OCI-LY3 (cell line): Measurements from ENCODE around the gene LGI4.

Source experiments
- H2AFZ ChIP-seq: fragments of 200-600, 300-600 bp; shearing (Covaris generic); 2 replicates; pipeline ENCODE4 v1.6.0; 2014; ENCODE audit warnings: antibody characterized with exemption, low read depth, low read length
- H3K27ac ChIP-seq: fragments of 200-600, 300-600 bp; sonication (generic); 2 replicates; pipeline ENCODE4 v1.5.1; 2014; ENCODE audit warnings: mild to moderate bottlenecking, low read length, moderate library complexity, mixed read lengths
- H3K27me3 ChIP-seq: fragments of 200-600, 300-600 bp; sonication (generic); 2 replicates; pipeline ENCODE4 v1.6.1; 2014; ENCODE audit warnings: low read depth, low read length, mixed read lengths
- H3K36me3 ChIP-seq: fragments of 200-600, 300-600 bp; sonication (generic); replicated peaks from 2 replicates; pipeline ENCODE3; 2014; ENCODE audit warnings: low read depth, low read length, mixed read lengths
- H3K4me1 ChIP-seq: fragments of 300-600, 200-600 bp; sonication (generic); 2 replicates; pipeline ENCODE4 v1.6.1; 2014; ENCODE audit warnings: low read length, mixed read lengths
- H3K4me2 ChIP-seq: fragments of 200-600, 300-600 bp; sonication (generic); 2 replicates; pipeline ENCODE4 v1.6.1; 2014; ENCODE audit warnings: low read length, mixed read lengths
- H3K4me3 ChIP-seq: fragments of 300-600, 200-600 bp; sonication (generic); 2 replicates; pipeline ENCODE4 v1.5.1; 2014; ENCODE audit warnings: antibody characterized with exemption, mild to moderate bottlenecking, low read length, moderate library complexity
- H3K79me2 ChIP-seq: fragments of 300-600, 200-600 bp; shearing (Covaris generic); 2 replicates; pipeline ENCODE4 v1.6.1; 2014; ENCODE audit warnings: mild to moderate bottlenecking, low read length, mixed read lengths
- H3K9ac ChIP-seq: fragments of 300-600, 200-600 bp; shearing (Covaris generic); 2 replicates; pipeline ENCODE4 v1.6.0; 2014; ENCODE audit warnings: mild to moderate bottlenecking, low read length, moderate library complexity
- H3K9me3 ChIP-seq: fragments of 200-600, 300-600 bp; shearing (Covaris generic); 2 replicates; pipeline ENCODE4 v1.6.1; 2014; ENCODE audit warnings: low read length, mixed read lengths; ENCODE audit not compliant: insufficient read depth
- H4K20me1 ChIP-seq: fragments of 200-600, 300-600 bp; sonication (generic); 2 replicates; pipeline ENCODE4 v1.6.1; 2016; ENCODE audit warnings: low read length, mixed read lengths; ENCODE audit not compliant: insufficient read depth
- CTCF ChIP-seq: fragments of 200-600, 300-600 bp; sonication (generic); IDR thresholded peaks from 2 replicates; pipeline ENCODE4 v1.5.1; 2014; ENCODE audit warnings: antibody characterized with exemption, low read length, low read depth
- EZH2phosphoT487 ChIP-seq: fragments of 200-600 bp; shearing (Covaris generic); IDR thresholded peaks from 2 replicates; pipeline ENCODE4 v1.6.1; 2018; ENCODE audit warnings: antibody characterized with exemption, mixed run types, low read depth

The LGI4 gene

GRCh38 chr19:35086455-35086854 is 48.4 kb downstream of the LGI4 start:
- 0 out of 2 replicates have a peak overlapping the region, but pooled peaks have one; percentile 4 for H3K27ac ChIP-seq
- H3K27me3 ChIP-seq = no peaks in the 10 kb centered on the region; the same call in 1 of the 2 replicates
- peaks cover 24% of the 10 kb centered on the region for H3K4me1 ChIP-seq
- no peak overlapping the region for H2AFZ ChIP-seq
- no peak overlapping the region for H3K4me3 ChIP-seq
- no peak for TF ChIP-seq EZH2phosphoT487
- TF ChIP-seq CTCF = no peak
- H3K9me3 ChIP-seq = no peaks in the 10 kb centered on the region
- no peaks in the 10 kb centered on the region for H3K79me2 ChIP-seq
- peak overlapping the region; percentile 21 for H3K4me2 ChIP-seq
- no peaks in the 10 kb centered on the region for H4K20me1 ChIP-seq
- H3K9ac ChIP-seq = no peak overlapping the region
- H3K36me3 ChIP-seq = no peaks in the 10 kb centered on the region

GRCh38 chr19:35085947-35086346 is 48.9 kb downstream of the LGI4 start:
- H3K27me3 ChIP-seq = no peaks in the 10 kb centered on the region; the same call in 1 of the 2 replicates
- H3K36me3 ChIP-seq = no peaks in the 10 kb centered on the region

GRCh38 chr19:35084509-35084762 is 50.4 kb downstream of the LGI4 start:
- no peak overlapping the region for H2AFZ ChIP-seq
- H3K36me3 ChIP-seq = no peaks in the 10 kb centered on the region
- H3K27ac ChIP-seq = no peak overlapping the region
- H3K4me1 ChIP-seq = peaks cover 24% of the 10 kb centered on the region
- H3K9me3 ChIP-seq = no peaks in the 10 kb centered on the region
- H3K4me2 ChIP-seq = no peak overlapping the region
- no peaks in the 10 kb centered on the region; the same call in 1 of the 2 replicates for H3K27me3 ChIP-seq
- H3K4me3 ChIP-seq = no peak overlapping the region
- no peaks in the 10 kb centered on the region for H4K20me1 ChIP-seq
- no peaks in the 10 kb centered on the region for H3K79me2 ChIP-seq
- H3K9ac ChIP-seq = no peak overlapping the region
- TF ChIP-seq CTCF = no peak
- no peak for TF ChIP-seq EZH2phosphoT487

More at GRCh38 chr19:35085947-35086346, 48.9 kb downstream of the LGI4 start:
- Histone ChIP-seq H3K9ac (peak overlapping the region; percentile 4; the same call in 1 of the 2 replicates), H3K27ac (peak overlapping the region; percentile 22; the same call in 1 of the 2 replicates), H2AFZ (0 out of 2 replicates have a peak overlapping the region, but pooled peaks have one; percentile 33), H3K4me2 (peak overlapping the region; percentile 21), H3K79me2 (no peaks in the 10 kb centered on the region), H3K4me3 (no peak overlapping the region), H3K9me3 (no peaks in the 10 kb centered on the region), H3K4me1 (peaks cover 24% of the 10 kb centered on the region), H4K20me1 (no peaks in the 10 kb centered on the region)
- no peak for TF ChIP-seq EZH2phosphoT487
- no peak for TF ChIP-seq CTCF

- no peak overlapping the region for H3K9ac ChIP-seq
- H4K20me1 ChIP-seq = no peaks in the 10 kb centered on the region
- peaks cover 24% of the 10 kb centered on the region for H3K4me1 ChIP-seq
- H3K9me3 ChIP-seq = no peaks in the 10 kb centered on the region
- TF ChIP-seq EZH2phosphoT487 (no peak), CTCF (no peak)
- H3K27ac ChIP-seq = no peak overlapping the region
- H3K4me2 ChIP-seq = no peak overlapping the region
- H3K36me3 ChIP-seq = no peaks in the 10 kb centered on the region
- H3K4me3 ChIP-seq = no peak overlapping the region
- H3K79me2 ChIP-seq = no peaks in the 10 kb centered on the region
- no peak overlapping the region for H2AFZ ChIP-seq
- 0 out of 2 replicates have a peak, but pooled peaks cover 5% of the 10 kb centered on the region for H3K27me3 ChIP-seq
These were observed 51.0 kb downstream of the LGI4 start for GRCh38 chr19:35083691-35084508.
